Stimulated activated naive CD8-positive, alpha-beta T cell treated with anti-CD3 and anti-CD28 coated beads, Interleukin-15, Interleukin-2, amounts not matched to agents 100 ng/mL and 50 ng/mL, for 24 hours (primary cell): ENCODE measurements around the gene MACIR.

ENCODE experiments used
- H3K27ac Mint-ChIP-seq: one replicate; pipeline ENCODE4 v1.8.0; 2021; ENCODE audit warnings: mild to moderate bottlenecking, mixed read lengths
- H3K27me3 Mint-ChIP-seq: one replicate; pipeline ENCODE4 v1.8.0; 2021; ENCODE audit warnings: mixed read lengths
- H3K36me3 Mint-ChIP-seq: one replicate; pipeline ENCODE4 v1.8.0; 2021; ENCODE audit warnings: low read depth, mixed read lengths
- H3K4me1 Mint-ChIP-seq: one replicate; pipeline ENCODE4 v1.8.0; 2021; ENCODE audit warnings: low read depth, mixed read lengths
- H3K4me3 Mint-ChIP-seq: one replicate; pipeline ENCODE4 v1.8.0; 2021; ENCODE audit warnings: mild to moderate bottlenecking, mixed read lengths
- H3K9me3 Mint-ChIP-seq: one replicate; pipeline ENCODE4 v1.8.0; 2021; ENCODE audit warnings: mixed read lengths

The MACIR gene

DNA sequence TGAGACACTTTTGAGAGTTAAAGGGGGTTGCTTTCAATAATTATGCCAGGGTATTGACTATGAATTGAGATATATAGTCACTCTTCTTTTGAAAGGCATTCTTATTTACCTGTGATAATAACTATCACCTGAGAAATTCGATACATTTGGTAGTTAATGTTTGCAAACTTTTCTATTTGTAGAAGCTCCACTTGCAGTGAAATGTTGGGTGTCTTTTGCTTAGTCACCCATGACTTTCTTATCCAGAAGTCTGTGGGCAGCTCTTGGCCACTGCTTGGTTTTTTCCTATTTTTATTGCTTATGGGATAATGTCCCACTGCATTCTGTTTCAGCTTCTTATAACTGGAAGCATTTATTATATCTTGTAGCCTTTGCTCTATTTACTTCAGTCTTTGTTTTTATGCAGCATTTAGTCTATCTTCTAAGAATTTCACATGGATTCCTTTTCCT, 3.9 kb downstream of the MACIR start:
- no peaks in the 10 kb centered on the region for H3K9me3 Mint-ChIP-seq
- H3K4me1 Mint-ChIP-seq = peaks cover 36% of the 10 kb centered on the region
- no peak overlapping the region for H3K27ac Mint-ChIP-seq
- H3K27me3 Mint-ChIP-seq = no peaks in the 10 kb centered on the region
- H3K36me3 Mint-ChIP-seq = peaks cover 13% of the 10 kb centered on the region
- H3K4me3 Mint-ChIP-seq = peak overlapping the region; percentile 43

GRCh38 chr5:103263054-103263453, 4.5 kb downstream of the MACIR start:
- peaks cover 36% of the 10 kb centered on the region for H3K4me1 Mint-ChIP-seq
- no peaks in the 10 kb centered on the region for H3K27me3 Mint-ChIP-seq
- H3K27ac Mint-ChIP-seq = no peak overlapping the region
- H3K36me3 Mint-ChIP-seq = peaks cover 18% of the 10 kb centered on the region
- no peak overlapping the region for H3K4me3 Mint-ChIP-seq
- H3K9me3 Mint-ChIP-seq = no peaks in the 10 kb centered on the region

GRCh38 chr5:103264508-103264907, 5.9 kb downstream of the MACIR start:
- Mint-ChIP-seq H3K36me3 (peaks cover 20% of the 10 kb centered on the region), H3K27ac (no peak overlapping the region), H3K27me3 (no peaks in the 10 kb centered on the region), H3K4me3 (no peak overlapping the region), H3K9me3 (no peaks in the 10 kb centered on the region), H3K4me1 (peaks cover 34% of the 10 kb centered on the region)

DNA sequence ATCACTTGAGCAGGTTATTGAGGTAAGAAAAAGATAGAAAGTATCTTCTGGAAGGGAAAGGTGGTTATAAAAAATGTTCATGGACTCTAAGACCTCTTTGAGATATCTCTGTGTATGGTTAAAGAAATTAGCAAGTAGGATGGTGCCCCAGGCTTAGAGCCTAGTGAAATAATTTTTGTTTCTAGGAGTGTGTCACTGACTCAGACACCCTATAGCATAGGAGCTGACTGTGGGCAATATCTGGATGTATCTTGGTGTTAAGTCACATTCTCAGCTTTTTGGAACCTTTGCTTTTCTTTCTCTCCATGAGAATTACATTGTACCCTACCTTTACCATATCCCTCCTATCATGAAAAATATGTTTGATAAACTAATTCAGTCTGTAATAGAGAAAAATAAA, 12.0 kb downstream of the MACIR start:
- H3K27me3 Mint-ChIP-seq = no peaks in the 10 kb centered on the region
- no peak overlapping the region for H3K4me3 Mint-ChIP-seq
- H3K9me3 Mint-ChIP-seq = no peaks in the 10 kb centered on the region
- peaks cover 9% of the 10 kb centered on the region for H3K4me1 Mint-ChIP-seq
- H3K36me3 Mint-ChIP-seq = peaks cover 20% of the 10 kb centered on the region
- H3K27ac Mint-ChIP-seq = no peak overlapping the region

DNA sequence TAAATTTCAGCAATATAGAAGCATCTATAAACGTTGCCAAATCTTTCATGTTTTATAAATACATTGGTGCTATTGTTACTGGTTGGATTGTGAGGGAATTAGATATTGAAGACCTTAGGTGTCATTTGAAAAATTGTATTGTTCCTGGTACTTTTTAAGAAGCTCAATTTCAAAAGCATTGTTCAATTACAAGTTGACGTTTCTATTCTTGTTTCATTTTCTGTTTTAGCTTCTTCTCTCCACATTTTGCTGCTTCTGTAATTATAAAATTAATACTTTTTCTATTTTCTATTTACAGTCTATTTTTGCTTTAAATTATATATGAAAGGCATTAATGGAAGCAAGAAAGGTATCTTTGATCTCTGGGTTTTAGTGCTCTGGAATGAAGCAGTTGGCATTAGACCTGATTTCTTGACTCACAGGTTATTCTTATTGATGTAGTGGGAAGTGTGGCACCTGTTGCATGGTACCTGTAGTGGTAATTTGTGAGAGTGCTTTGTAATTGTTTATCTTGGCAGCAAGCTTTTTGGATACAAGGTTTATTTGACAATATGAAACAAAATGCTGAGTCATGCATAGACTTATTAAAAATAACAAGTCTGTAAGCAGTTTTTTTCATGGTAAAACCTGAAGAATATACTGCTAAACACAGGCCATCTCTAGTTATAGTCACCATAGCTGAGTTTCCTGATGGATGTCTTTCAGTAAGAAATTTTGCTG, 13.2 kb downstream of the MACIR start:
- Mint-ChIP-seq H3K4me3 (peak overlapping the region; percentile 41), H3K4me1 (peaks cover 9% of the 10 kb centered on the region), H3K9me3 (no peaks in the 10 kb centered on the region), H3K27me3 (no peaks in the 10 kb centered on the region), H3K36me3 (peaks cover 20% of the 10 kb centered on the region), H3K27ac (no peak overlapping the region)

GRCh38 chr5:103272377-103272776, 13.8 kb downstream of the MACIR start:
- Mint-ChIP-seq H3K9me3 (no peaks in the 10 kb centered on the region), H3K27me3 (no peaks in the 10 kb centered on the region), H3K36me3 (peaks cover 19% of the 10 kb centered on the region), H3K4me3 (no peak overlapping the region), H3K4me1 (peaks cover 9% of the 10 kb centered on the region), H3K27ac (no peak overlapping the region)

DNA sequence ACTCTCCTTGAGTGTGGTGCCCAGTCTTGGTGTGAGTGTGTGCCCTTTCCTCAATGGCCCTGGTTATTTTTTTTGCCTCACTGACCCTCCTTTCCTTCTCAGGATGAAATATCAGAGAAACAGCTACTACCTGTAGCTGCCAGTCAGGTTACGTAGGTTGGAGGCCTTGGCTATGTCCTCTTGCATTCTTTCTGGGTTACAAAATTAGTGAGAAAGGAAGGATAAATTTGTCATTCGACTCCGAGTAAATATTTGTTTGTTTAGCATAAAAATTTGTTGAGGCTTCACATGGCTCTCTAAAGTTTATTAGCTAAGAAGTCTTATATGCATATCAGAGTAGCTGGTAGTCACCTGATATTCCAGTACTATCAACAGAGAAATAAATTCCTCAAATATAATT, 15.4 kb downstream of the MACIR start:
- no peaks in the 10 kb centered on the region for H3K9me3 Mint-ChIP-seq
- peaks cover 13% of the 10 kb centered on the region for H3K36me3 Mint-ChIP-seq
- H3K27ac Mint-ChIP-seq = no peak overlapping the region
- no peaks in the 10 kb centered on the region for H3K27me3 Mint-ChIP-seq
- no peak overlapping the region for H3K4me3 Mint-ChIP-seq
- H3K4me1 Mint-ChIP-seq = peaks cover 9% of the 10 kb centered on the region

- H3K36me3 Mint-ChIP-seq = peaks cover 13% of the 10 kb centered on the region
- no peak overlapping the region for H3K27ac Mint-ChIP-seq
These were observed 17.3 kb downstream of the MACIR start for GRCh38 chr5:103275851-103276250.

DNA sequence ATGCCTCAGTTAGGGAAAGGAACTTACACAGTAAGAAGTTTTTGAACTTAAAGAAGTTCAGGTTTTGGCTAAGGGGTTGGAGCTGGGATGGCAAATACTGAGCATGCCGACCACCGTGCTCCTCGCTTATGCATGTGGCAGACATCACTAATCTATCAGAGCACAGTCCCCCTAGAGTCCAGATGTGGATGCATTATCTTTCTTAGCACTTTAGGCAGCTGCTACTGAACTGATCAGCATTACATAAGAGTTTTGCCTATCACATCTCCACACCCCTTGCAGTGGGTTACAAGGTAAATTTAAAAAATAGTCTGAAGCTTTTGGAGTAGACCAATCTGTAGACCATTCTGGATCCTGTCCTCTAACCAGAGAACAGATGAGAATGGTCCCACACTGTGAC, 22.4 kb downstream of the MACIR start:
- Mint-ChIP-seq H3K36me3 (peaks cover 7% of the 10 kb centered on the region), H3K4me1 (no peaks in the 10 kb centered on the region)

More at GRCh38 chr5:103275851-103276250, 17.3 kb downstream of the MACIR start:
- H3K9me3 Mint-ChIP-seq = no peaks in the 10 kb centered on the region
- H3K27me3 Mint-ChIP-seq = no peaks in the 10 kb centered on the region
- no peak overlapping the region for H3K4me3 Mint-ChIP-seq
- peaks cover 9% of the 10 kb centered on the region for H3K4me1 Mint-ChIP-seq

DNA sequence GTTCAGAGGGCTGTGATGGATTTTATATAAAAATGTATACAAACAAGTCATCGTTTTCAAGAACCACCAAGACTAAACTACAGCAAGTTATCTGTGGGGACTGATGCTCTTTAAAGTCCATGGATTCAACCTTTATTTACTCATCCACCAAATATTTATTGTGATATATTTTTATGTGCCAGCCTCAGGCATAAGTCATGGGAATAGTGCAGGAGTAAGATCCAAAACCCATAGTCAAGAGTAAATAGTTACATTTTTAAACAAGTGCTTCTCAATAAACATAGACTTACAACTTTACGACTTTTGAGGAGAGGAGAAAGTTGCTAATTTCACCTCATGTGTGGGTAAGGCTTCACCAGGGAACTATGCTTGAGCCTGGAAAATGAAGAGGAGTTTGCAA, 24.6 kb downstream of the MACIR start:
- no peak overlapping the region for H3K27ac Mint-ChIP-seq
- H3K27me3 Mint-ChIP-seq = no peaks in the 10 kb centered on the region
- no peaks in the 10 kb centered on the region for H3K36me3 Mint-ChIP-seq
- no peak overlapping the region for H3K4me3 Mint-ChIP-seq
- H3K9me3 Mint-ChIP-seq = no peaks in the 10 kb centered on the region
- H3K4me1 Mint-ChIP-seq = no peaks in the 10 kb centered on the region

More for the DNA sequence above, 22.4 kb downstream of the MACIR start:
- no peak overlapping the region for H3K27ac Mint-ChIP-seq
- no peaks in the 10 kb centered on the region for H3K27me3 Mint-ChIP-seq
- no peak overlapping the region for H3K4me3 Mint-ChIP-seq
- H3K9me3 Mint-ChIP-seq = no peaks in the 10 kb centered on the region

DNA sequence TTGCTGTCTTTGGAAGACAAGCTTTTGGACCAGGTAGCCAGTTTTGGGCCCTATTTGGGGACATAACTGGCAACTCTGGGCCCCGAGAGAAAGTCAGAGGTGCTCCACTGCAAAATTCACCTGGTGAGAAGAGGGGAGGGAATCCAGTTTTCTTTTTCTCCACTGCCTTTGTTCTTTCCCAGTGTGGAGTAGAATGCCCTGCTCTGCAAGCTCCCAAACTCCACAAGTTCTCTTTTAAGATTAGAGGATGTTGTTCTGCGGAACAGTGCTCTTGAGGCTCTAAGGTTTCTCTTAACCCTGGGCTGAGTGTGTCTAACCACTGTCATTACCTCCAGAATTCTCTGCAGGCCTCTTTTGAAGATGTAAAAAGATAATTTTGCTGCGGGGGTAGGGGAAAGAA, 25.3 kb downstream of the MACIR start:
- H3K27ac Mint-ChIP-seq = no peak overlapping the region

GRCh38 chr5:103286622-103287021, 28.1 kb downstream of the MACIR start:
- H3K27me3 Mint-ChIP-seq = no peaks in the 10 kb centered on the region
- no peak overlapping the region for H3K4me3 Mint-ChIP-seq
- H3K36me3 Mint-ChIP-seq = no peaks in the 10 kb centered on the region
- H3K4me1 Mint-ChIP-seq = no peaks in the 10 kb centered on the region
- no peaks in the 10 kb centered on the region for H3K9me3 Mint-ChIP-seq
- no peak overlapping the region for H3K27ac Mint-ChIP-seq

More for the DNA sequence above, 25.3 kb downstream of the MACIR start:
- Mint-ChIP-seq H3K4me3 (no peak overlapping the region), H3K36me3 (no peaks in the 10 kb centered on the region), H3K4me1 (no peaks in the 10 kb centered on the region), H3K9me3 (no peaks in the 10 kb centered on the region), H3K27me3 (no peaks in the 10 kb centered on the region)

DNA sequence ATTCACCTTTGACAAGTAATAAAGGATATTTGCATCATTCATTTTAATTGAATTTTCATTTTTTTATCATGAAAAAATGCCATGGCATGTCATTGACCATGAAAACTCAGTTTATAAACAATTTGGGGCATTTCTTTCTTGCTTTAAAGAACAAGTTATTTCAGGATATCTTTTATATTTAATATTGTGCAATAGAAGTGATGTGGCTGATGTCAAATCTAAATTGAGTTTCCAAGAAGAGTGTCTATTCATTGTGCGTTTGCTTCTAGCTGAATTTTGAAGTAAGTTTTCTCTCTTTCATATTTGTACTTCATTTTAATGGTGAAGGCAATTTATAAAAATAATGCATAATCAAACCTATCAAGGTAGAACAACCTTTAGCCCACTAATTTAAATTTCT, 30.5 kb downstream of the MACIR start:
- Mint-ChIP-seq H3K4me1 (no peaks in the 10 kb centered on the region), H3K9me3 (no peaks in the 10 kb centered on the region), H3K27me3 (no peaks in the 10 kb centered on the region), H3K36me3 (no peaks in the 10 kb centered on the region), H3K4me3 (no peak overlapping the region), H3K27ac (no peak overlapping the region)

DNA sequence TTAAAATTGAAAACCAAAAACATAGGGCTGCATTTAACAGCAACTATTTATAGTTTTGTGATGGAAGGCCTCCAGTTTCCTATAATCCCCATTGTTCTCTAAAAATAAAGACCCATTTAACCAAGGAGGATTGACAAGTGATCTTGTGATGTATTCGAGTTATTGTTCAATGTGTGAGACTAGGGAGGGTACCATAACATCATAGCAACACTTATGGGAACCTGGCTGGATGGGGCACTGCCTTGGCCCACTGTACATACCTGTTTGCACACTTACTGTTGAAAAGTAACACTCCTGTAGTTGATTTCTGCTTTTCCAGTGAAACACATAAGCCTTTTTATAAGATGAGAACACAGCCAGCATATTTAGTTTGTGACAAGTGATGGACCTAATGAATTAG, 32.3 kb downstream of the MACIR start:
- H3K4me3 Mint-ChIP-seq = no peak overlapping the region
- no peaks in the 10 kb centered on the region for H3K27me3 Mint-ChIP-seq
- H3K36me3 Mint-ChIP-seq = no peaks in the 10 kb centered on the region

GRCh38 chr5:103291606-103292005, 33.0 kb downstream of the MACIR start:
- Mint-ChIP-seq H3K27me3 (no peaks in the 10 kb centered on the region), H3K4me1 (no peaks in the 10 kb centered on the region), H3K27ac (no peak overlapping the region), H3K36me3 (no peaks in the 10 kb centered on the region), H3K9me3 (no peaks in the 10 kb centered on the region), H3K4me3 (no peak overlapping the region)

More for the DNA sequence above, 32.3 kb downstream of the MACIR start:
- H3K4me1 Mint-ChIP-seq = no peaks in the 10 kb centered on the region
- H3K9me3 Mint-ChIP-seq = no peaks in the 10 kb centered on the region
- no peak overlapping the region for H3K27ac Mint-ChIP-seq

DNA sequence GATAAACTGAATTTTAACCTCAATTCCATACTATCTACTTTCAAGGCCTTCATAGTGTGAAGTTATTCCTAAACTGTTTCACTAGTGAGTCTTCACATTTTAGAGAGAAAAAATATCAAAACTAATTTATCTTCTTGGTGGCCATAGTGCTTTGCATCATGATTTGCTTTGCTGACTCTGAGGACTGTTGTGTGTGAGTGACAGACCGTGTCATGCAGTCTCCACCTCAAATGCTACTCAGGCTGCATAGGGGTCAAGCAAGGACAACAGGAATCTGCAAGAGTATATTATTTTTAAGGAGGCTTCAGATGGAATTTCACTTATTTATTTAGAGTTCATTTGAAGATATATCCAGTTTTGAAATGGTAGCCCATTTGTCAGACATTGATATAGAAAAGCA, 34.5 kb downstream of the MACIR start:
- no peak overlapping the region for H3K4me3 Mint-ChIP-seq
- no peaks in the 10 kb centered on the region for H3K9me3 Mint-ChIP-seq
- no peaks in the 10 kb centered on the region for H3K4me1 Mint-ChIP-seq
- H3K27ac Mint-ChIP-seq = no peak overlapping the region
- H3K36me3 Mint-ChIP-seq = no peaks in the 10 kb centered on the region
- H3K27me3 Mint-ChIP-seq = no peaks in the 10 kb centered on the region
